NT2/D1 (cell line): ENCODE results near the gene EPO.

Source experiments
- SUZ12 ChIP-seq: IDR thresholded peaks from 2 replicates; pipeline ENCODE4 v1.6.1; 2011; ENCODE audit not compliant: insufficient read length, insufficient read depth; ENCODE audit errors: extremely low read depth
- YY1 ChIP-seq: IDR thresholded peaks from 2 replicates; pipeline ENCODE4 v1.6.1; 2011; ENCODE audit not compliant: insufficient read length, insufficient read depth
- ZNF274 ChIP-seq: IDR thresholded peaks from 2 replicates; pipeline ENCODE4 v1.6.1; 2011; ENCODE audit warnings: mild to moderate bottlenecking, low read depth, low read length

- TF ChIP-seq YY1 (no peak), SUZ12 (no peak), ZNF274 (no peak)
Measured at GRCh38 chr7:100721505-100721812, 1.2 kb downstream of the EPO start.
